ENCODE measurements around the gene ZNF385B.

GRCh38 chr2:179900655-179901054 lies 39.2 kb upstream of the ZNF385B start:
- TF ChIP-seq CTCF (IDR thresholded peaks at IDR 0.05; ENCODE audit: low read depth, low read length): no peak
- TF ChIP-seq EZH2phosphoT487 (IDR thresholded peaks at IDR 0.05; ENCODE audit: low read depth): no peak
